Measurements from ENCODE around the gene GNAT1.

GNAT1 gene

GRCh38 chr3:50217681-50218080 is 26.3 kb downstream of the GNAT1 start:
- Histone ChIP-seq H3K4me3 (replicated peaks; ENCODE audit: low read depth, low read length) (no peak overlapping the region), H3K27me3 (replicated peaks; ENCODE audit: control insufficient read depth, insufficient read depth, low read length) (no peaks in the 10 kb centered on the region; the same call in 1 of the 2 replicates), H3K36me3 (ENCODE audit: control insufficient read depth, insufficient read depth, low read length) (no peaks in the 10 kb centered on the region)
- no peak for TF ChIP-seq CTCF (IDR thresholded peaks at IDR 0.05; ENCODE audit: insufficient read depth, low read length, poor library complexity, severe bottlenecking)
- DNase-seq (ENCODE audit: extremely low read depth, insufficient read length), result no peak

- TF ChIP-seq CTCF (IDR thresholded peaks at IDR 0.05; ENCODE audit: insufficient read depth, low read length, poor library complexity, severe bottlenecking), result no peak
- no peak for DNase-seq (ENCODE audit: extremely low read depth, insufficient read length)
- Histone ChIP-seq H3K4me3 (replicated peaks; ENCODE audit: low read depth, low read length) (no peak overlapping the region), H3K27me3 (replicated peaks; ENCODE audit: control insufficient read depth, insufficient read depth, low read length) (no peaks in the 10 kb centered on the region; the same call in 1 of the 2 replicates), H3K36me3 (ENCODE audit: control insufficient read depth, insufficient read depth, low read length) (no peaks in the 10 kb centered on the region)
Measured at GRCh38 chr3:50218448-50218847, 27.0 kb downstream of the GNAT1 start.

GRCh38 chr3:50219285-50219684 is 27.9 kb downstream of the GNAT1 start:
- no peak for TF ChIP-seq CTCF (IDR thresholded peaks at IDR 0.05; ENCODE audit: insufficient read depth, low read length, poor library complexity, severe bottlenecking)
- no peaks in the 10 kb centered on the region for H3K36me3 ChIP-seq (ENCODE audit: control insufficient read depth, insufficient read depth, low read length)
- no peaks in the 10 kb centered on the region; the same call in 1 of the 2 replicates for H3K27me3 ChIP-seq (replicated peaks; ENCODE audit: control insufficient read depth, insufficient read depth, low read length)
- DNase-seq (ENCODE audit: extremely low read depth, insufficient read length), result no peak
- H3K4me3 ChIP-seq (replicated peaks; ENCODE audit: low read depth, low read length), result no peak overlapping the region

GRCh38 chr3:50220109-50220508 is 28.7 kb downstream of the GNAT1 start:
- Histone ChIP-seq H3K36me3 (ENCODE audit: control insufficient read depth, insufficient read depth, low read length) (no peaks in the 10 kb centered on the region), H3K4me3 (replicated peaks; ENCODE audit: low read depth, low read length) (no peak overlapping the region), H3K27me3 (replicated peaks; ENCODE audit: control insufficient read depth, insufficient read depth, low read length) (no peaks in the 10 kb centered on the region; the same call in 1 of the 2 replicates)
- DNase-seq (ENCODE audit: extremely low read depth, insufficient read length), result no peak
- no peak for TF ChIP-seq CTCF (IDR thresholded peaks at IDR 0.05; ENCODE audit: insufficient read depth, low read length, poor library complexity, severe bottlenecking)

- no peak for DNase-seq (ENCODE audit: extremely low read depth, insufficient read length)
- Histone ChIP-seq H3K4me3 (replicated peaks; ENCODE audit: low read depth, low read length) (no peak overlapping the region), H3K27me3 (replicated peaks; ENCODE audit: control insufficient read depth, insufficient read depth, low read length) (no peaks in the 10 kb centered on the region; the same call in 1 of the 2 replicates), H3K36me3 (ENCODE audit: control insufficient read depth, insufficient read depth, low read length) (no peaks in the 10 kb centered on the region)
- no peak for TF ChIP-seq CTCF (IDR thresholded peaks at IDR 0.05; ENCODE audit: insufficient read depth, low read length, poor library complexity, severe bottlenecking)
Measured at GRCh38 chr3:50221051-50221410, 29.6 kb downstream of the GNAT1 start.

All from GM06990 (cell line).